ENCODE measurements around the gene KRT2. TPM values are rescaled to one million over a fixed set of nuclear protein-coding genes. Genes with fewer than 3 reads are reported as not detected.

Gene KRT2
- total and polyA plus RNA-seq, 2 donors (not counting 3 experiments of a cell fraction or from before 2014, with no cell fraction given), result not detected

GRCh38 chr12:52677126-52677525 is 25.1 kb upstream of the KRT2 start:
- Histone ChIP-seq H3K9ac (replicated peaks; ENCODE audit: extremely low read depth, insufficient read depth, low read length) (no peak overlapping the region), H3K27me3 (ENCODE audit: control insufficient read depth in 2 of 2, insufficient read depth in 2 of 2, low read length in 2 of 2) (no peaks in the 10 kb centered on the region), H3K4me3 (replicated peaks in 1 of 3; ENCODE audit: insufficient read depth in 1 of 3, low read depth in 1 of 3, low read length in 3 of 3) (no peak overlapping the region), H3K27ac (ENCODE audit: insufficient read depth, low read depth, low read length) (no peak overlapping the region), H3K9me1 (replicated peaks; ENCODE audit: control insufficient read depth, extremely low read depth, insufficient read depth, low read length) (no peaks in the 10 kb centered on the region), H3K79me2 (ENCODE audit: control insufficient read depth, insufficient read depth, low read length) (no peaks in the 10 kb centered on the region), H3K4me2 (ENCODE audit: insufficient read depth, low read length) (no peak overlapping the region), H3K9me3 (replicated peaks; ENCODE audit: control insufficient read depth, insufficient read depth, low read length) (no peaks in the 10 kb centered on the region), H4K20me1 (replicated peaks; ENCODE audit: control insufficient read depth, extremely low read depth, insufficient read depth, low read length) (no peaks in the 10 kb centered on the region), H3K4me1 (ENCODE audit: control insufficient read depth, extremely low read depth, insufficient read depth, low read length) (no peaks in the 10 kb centered on the region), H2AFZ (ENCODE audit: low read depth, low read length) (no peak overlapping the region), H3K36me3 (ENCODE audit: control insufficient read depth in 2 of 2, extremely low read depth in 1 of 2, insufficient read depth in 2 of 2, low read length in 2 of 2) (no peaks in the 10 kb centered on the region)
- DNase-seq (ENCODE audit: low read depth, low spot score) (no peak), FAIRE-seq (no peak)
- TF ChIP-seq FOS (IDR thresholded peaks at IDR 0.05; ENCODE audit: borderline replicate concordance, insufficient read depth, low read length) (no peak), MAX (IDR thresholded peaks at IDR 0.05; ENCODE audit: insufficient read depth, insufficient read length) (no peak), EZH2 (IDR thresholded peaks at IDR 0.05; ENCODE audit: borderline replicate concordance, low read depth, low read length, severe bottlenecking) (no peak), MYC (IDR thresholded peaks at IDR 0.05; ENCODE audit: low read depth, low read length) (no peak), JUN (IDR thresholded peaks at IDR 0.05; ENCODE audit: borderline replicate concordance, insufficient read depth, insufficient read length, low read depth) (no peak), GATA2 (IDR thresholded peaks at IDR 0.05; ENCODE audit: insufficient read depth, insufficient read length, low read depth, low read length) (no peak), POLR2AphosphoS5 (IDR thresholded peaks at IDR 0.05; ENCODE audit: insufficient read depth, low read depth, low read length) (no peak), CTCF (IDR thresholded peaks at IDR 0.05; ENCODE audit: extremely low read depth in 1 of 2, insufficient read depth in 1 of 2, low read depth in 1 of 2, low read length in 2 of 2) (no peak), POLR2A (IDR thresholded peaks at IDR 0.05; ENCODE audit: low read depth, low read length) (no peak)
- intact Hi-C loops (cut with micrococcal nuclease) (no loop called here), dilution Hi-C loops (cut with MboI; ENCODE audit: extremely low pct_ligation_motif_present, low sequenced_read_pairs) (no loop called here)
- POLR2A ChIA-PET, result no interaction called here
- CTCF ChIA-PET, result no interaction called here
- no TSS peak for BruUV-seq (replicated peaks)

All from endothelial cell of umbilical vein (primary cell).